GM18867 (cell line): Measurements from ENCODE around the gene TMEM129.

ENCODE experiments used
- ATAC-seq: cut with Tn5 transposase; IDR thresholded peaks from one replicate; pipeline ENCODE4 v1.9.1; 2021; ENCODE audit warnings: mild to moderate bottlenecking, moderate library complexity; ENCODE audit not compliant: unreplicated experiment

Gene TMEM129

DNA sequence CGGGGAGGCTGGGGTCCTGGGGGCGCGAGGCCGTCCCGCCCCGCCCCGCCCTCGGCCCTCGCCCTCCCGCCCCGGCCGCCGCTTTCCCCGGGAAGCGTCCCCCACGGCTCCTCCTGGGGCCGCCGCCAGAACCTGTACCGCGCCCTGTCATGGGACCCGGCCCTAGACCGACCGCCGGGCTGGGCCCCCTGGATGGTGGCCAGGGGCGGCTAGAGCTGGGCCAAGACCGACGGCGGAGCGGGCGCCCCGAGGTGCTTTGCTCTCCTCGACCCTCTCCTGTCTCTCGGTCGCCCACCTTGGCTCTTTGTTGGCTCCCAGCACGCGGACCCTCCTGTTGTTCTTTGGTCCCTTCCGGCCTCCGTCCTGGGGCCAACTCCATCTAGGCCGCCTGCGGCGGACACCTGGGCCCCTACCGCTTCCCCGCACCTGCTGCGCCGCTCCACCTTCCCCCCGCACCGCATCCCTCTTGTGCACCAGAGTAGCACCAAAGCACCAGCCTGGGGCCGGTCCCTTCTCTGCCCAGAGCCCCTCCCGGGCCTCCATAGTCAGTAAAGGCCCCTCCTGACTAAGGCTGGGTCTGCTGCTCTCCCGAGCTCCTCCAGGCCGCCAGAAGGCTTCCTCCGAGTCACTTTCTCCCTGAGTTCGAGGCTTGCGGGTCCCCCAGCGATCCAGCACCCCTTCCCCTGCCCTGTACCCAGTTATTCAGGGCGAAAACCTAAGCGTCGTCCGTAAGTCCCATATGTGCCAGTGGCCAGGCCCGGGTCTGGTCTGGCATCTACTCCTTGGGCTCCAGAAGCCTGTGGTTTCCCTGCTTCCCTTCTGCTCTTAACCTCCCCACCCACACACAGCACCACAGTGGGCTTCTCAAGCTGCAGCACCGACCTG is 785 bp upstream of the TMEM129 start:
- no peak for ATAC-seq

DNA sequence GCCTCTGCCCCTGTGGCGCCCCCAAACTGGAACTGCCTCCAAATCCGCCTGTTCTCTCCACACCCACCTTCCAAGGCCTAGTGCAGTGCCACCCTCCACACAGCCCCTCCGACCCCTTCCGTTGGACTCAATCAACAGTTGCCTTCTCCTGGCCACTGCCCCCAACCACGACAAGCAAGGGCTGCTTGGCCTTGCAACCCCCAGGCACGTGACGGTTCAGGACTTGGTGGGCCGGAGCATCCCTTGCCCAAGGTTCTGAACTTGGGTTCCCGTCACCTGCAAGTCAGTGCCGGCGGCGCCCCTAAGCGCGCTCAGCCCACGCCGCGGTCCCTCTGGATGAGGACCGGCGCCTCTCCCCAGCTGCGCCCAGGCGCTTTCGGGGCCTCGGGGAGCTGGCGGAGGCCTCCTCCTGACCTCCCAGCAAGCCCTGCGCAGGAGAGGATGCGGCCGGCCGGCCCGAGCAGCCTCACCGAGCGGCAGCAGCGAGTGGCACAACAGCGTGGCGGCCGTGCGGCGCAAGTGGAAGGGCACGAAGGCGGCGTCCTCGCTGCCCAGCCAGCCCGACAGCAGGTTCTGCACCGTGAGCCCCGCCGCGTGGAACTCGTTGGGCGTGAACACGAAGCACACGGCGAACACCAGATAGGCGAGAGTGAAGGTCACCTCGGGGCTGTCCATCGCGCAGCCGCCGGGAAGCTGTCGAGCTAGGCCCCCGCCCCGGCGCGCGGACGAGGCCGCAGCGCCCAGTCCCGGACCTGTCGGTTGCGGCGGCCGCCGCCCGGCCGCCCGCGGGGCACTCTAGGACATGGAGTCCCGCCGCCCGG is 750 bp downstream of the TMEM129 start:
- peak; percentile 16 for ATAC-seq

DNA sequence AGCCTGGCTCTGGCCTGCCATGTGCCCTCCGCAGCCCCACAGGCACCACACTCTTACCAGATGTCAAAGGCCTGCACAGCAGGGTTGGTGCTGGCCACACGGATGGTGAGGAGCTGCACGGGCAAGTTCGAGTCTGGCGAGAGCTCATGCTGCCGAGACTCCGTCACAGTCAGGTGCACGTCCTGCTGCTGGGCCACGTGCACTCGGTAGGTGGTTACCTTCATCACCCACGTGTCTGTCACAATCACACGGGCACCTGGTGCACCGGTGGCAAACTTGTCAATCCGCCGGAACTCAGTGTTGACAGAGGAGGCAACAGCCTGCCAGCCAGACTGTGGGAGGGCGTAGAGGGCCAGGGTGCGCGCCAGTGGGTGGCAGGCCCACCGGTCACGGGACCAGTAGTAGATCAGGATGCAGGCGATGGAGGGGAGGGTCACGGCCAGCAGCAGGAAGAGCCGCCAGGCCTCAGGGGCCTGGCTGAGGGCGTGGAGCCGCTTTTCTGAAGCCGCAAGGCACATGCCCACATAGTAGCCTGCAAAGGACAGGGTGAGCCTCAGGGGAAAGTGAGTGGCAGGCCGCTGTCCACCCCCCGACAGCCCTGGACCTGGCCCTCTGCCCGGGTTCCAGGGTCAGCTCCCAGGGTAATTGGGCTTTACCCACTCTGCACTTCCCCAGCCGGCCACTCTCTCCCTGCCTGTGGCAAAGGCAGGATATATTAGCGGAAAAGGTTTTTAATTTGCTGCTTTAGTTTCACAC is 2.9 kb downstream of the TMEM129 start:
- no peak for ATAC-seq

DNA sequence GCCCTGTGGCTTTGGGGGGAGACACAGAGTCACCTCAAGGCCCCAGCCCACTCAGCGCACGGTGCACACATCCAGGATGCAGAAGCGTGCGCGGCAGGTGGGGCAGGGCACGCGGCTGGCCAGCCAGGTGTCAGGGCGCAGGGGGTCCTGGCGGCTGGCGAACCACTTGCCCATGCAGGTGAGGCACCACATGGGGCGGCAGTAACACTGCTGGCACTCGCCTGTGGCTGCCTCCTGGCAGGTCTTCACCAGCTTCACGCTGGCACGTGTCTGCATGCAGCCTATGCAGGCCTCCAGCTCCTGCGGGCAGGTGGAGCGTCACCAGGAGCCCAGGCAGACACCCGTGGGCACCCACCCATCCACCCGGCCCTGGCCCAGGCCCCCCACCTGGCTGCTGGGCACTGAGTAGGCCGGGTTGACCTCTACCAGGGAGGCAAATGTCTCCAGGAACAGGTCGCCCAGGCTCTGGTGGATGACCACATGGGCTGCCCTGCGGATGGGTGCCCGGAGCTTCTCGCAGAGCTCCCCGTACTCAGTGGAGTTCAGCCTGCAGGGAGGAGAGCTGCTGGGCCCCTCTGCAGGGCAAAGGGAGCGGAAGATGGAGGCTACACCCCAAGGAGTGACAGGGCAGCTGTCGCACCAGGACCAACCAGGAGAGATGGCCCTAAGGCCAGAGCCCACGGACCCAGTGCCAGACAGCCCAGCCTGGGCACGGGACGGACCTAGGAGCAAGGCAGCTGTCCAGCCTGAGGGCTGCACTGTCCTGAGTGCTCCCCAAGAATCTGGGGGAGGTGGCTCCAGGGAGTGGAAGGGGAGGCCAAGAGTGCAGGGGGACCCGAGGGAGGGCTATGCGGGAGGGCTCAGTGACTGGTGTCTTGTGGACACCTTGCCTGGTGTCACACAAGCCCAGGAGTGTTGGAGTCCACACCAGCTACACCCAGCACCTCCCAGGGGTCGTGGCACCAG is 3.7 kb downstream of the TMEM129 start:
- ATAC-seq = no peak

DNA sequence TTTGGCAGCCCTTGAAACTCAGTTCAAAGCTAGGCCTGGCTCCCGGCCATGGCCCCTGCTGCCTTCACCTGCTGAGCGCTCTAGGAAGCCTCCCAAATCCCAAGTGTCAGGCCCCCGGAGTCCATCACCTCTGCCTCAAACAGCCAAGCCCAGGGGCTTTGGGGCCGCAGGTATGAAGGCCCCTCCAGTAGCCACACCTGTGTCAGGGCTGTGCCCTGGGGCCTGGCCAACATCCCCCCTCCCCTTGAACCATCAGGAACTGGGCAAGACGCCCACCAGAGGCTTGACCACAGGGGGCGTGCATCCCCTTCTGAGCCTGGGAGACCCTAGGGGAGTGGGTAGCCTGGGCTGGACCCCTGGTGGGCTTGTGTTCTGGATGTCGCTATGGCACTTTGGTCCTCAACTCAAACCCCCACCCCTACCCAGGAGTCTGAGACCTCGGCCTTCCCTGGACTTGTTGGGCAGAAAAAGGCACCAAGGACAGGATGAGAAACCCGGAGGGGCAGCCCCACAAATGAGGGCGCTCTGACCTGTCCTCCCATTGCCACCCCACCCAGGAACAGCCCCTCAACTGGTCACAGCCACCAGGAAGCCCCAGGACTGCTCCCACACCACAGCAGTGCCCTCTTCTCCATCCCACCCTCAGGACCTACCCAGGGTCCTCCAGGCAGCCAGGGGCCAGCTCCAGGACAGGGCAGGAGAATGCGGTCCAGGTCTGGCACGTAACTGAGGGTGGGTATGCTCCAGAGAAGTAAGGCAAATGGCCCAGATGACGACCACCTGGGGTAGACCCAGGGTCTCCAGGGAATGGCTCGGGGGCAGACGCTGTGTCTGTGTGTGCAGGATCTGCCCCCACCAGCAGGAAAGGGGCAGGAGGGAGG is 4.8 kb downstream of the TMEM129 start:
- ATAC-seq = no peak

DNA sequence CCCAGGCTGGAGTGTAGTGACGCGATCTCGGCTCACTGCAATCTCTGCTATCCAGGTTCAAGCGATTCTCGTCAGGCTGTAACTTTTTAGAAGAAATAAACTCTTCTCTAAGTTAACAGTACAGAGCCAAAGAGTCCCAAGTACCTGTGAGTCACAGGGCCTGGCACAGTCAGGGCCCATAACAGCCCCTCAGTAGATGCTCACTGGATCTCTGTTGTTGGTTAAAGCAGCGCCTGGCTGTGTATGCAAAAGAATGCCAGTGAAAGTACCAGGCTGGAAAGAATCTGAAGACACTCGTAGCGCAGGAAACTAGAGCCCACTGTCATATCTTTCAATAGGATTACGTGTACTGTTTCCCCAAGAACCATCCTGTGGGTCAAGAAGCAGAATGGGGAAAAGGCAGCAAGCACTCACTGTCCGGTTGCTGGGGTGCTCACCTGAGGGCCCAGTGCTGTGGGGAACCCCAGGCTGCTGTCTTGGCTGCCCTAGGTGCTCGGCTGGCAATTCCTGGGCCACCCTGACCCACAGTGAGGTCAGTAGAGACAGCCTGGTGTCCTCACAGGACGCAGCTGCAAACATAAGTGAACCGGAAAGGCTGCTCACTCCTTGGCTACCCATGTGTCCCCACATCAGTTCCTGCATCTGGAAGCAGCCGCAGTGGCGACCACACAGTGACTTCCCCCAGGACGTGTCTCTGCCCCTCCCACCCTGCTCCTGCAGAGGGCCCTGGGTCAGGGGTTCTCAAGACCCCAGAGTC is 5.9 kb downstream of the TMEM129 start:
- no peak for ATAC-seq

DNA sequence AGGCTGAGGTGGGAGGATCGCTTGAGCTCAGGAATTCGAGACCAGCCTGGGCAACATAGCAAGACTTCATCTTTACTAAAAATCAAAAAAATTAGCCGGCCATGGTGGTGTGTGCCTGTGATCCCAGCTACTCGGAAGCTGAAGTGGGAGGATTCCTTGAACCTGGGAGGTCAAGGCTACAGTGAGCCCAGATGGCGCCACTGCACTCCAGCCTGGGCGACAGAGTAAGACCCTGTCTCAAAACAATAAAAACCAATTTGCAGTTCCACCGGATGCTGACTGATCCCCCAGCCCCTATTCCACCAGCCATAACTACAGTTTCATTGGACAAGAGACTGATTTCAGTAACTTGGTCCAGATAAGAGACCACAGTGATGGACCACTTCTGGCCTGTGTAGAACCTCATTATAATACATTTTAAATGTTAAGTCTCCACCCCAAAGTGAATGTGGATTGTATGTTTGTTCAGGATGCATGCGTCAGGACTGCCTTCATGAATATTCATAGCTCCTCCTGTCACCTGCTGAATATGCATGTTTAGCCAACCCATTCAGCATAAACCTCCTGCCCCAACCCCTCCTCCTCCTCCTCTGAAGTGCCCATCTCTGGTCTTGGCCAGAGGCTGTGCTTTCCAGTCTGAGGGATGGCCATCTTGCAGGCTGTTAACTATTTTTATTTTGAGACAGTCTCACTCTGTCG is 6.7 kb downstream of the TMEM129 start:
- ATAC-seq = no peak

DNA sequence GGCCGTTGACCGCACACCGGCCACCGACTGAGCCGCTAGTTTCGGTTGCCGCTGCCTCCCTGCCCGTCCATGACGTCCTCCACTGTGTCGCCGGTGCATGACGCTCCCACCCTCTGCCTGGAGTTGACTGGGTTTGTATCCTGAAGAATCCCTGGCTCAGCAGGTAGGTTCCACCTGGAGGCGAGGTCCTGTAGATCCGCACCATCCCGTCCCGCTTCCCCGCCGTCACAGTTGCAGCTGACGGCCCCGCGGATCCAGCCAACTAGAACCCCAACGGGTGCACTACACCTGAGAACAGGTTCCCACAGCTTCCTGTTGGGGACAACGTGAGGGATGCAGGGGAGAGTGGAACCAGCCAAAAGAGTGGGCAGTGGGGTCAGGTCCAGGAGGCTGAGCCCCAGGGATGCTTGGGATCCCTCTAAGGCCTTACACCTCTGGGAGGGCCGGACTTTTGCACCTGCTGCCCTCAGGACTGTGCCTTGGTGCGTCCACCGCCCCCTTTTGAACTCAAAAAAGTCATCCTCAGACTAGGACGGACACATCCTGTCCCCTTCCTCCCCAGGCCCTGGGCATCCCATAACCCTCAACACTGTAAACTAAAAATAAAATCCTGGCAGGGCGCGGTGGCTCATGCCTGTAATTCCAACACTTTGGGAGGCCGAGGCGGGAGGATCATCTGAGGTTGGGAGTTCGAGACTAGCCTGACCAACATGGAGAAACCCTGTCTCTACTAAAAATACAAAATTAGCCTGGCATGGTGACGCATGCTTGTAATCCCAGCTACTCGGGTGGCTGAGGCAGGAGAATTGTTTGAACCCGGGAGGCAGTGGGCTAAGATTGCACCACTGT is 7.9 kb downstream of the TMEM129 start:
- no peak for ATAC-seq

DNA sequence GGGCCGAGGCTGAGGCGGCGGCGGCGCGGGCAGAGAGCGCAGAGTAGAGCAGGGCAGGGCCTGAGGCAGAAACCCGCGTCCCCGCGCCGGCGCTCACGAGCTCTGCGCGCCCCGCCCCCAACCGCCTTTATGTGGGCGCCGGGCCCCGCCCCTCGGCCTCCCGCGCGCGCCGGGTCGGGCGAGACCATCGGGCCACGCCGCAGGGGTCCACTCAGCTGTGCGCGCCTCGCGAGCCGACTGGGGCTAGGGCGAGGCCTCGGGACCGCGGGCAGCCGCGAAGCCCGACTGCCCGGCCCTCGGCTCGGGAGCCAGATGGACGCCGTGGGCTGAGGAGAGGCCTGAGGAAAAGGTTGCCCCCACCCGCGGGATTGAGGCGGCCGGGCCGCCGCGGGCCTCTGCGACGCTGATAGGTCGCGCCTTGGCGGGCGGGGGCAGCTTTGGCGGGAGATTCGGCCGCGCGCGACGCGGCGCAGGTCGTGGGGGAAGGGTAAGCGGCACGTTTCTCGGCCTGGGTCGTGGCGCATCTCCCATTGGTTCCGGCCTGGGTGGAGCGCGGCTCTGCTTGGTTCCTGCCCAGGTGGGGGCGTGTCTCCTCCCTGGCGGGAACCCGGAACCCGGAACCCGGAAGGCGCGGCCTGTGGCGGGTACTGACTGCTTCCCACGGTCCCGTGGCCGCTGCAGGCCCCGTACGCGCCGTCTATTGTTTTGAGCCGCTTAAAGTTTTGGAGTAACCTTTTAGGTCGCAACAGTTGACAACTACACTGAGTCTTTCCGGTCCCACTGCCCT is 8.7 kb downstream of the TMEM129 start, which contains the start of gene SLBP:
SLBP (minus strand) TSS at position 104 of the 787 bp plus-strand sequence. CDS start 131 bp downstream, outside the sequence.
- ATAC-seq = peak; percentile 70

DNA sequence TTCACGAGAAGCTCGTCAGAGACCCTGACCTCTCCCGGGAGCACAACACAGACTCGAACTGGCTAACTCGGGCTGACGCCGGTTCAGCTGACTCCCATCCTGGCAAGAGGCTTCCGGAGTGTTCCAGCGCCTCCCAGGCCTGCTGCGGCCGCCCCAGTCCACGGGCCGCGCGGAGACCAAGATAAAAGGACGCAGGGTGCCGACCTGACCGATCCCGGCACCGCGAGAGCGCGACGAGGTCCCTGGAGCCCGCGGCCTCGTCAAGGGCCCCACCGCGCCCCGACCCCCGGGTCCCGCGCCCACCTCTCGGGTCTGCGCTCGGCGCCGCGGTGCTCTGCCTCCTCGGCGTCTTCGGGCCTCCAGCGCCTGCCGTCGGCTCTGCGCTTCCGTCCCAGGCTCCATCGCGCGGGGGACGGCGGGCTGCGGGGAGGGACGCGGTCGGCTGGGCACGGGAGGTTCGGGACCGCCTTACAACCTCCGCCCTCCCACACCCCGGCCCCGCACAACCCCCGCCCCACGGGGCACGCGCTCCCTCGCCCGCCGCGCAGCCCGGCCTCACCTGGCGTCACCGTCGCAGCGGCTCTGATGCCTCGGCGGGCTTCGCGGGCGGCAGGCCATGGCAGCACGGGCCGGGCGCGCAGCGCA is 9.4 kb downstream of the TMEM129 start:
- ATAC-seq = peak; percentile 24

DNA sequence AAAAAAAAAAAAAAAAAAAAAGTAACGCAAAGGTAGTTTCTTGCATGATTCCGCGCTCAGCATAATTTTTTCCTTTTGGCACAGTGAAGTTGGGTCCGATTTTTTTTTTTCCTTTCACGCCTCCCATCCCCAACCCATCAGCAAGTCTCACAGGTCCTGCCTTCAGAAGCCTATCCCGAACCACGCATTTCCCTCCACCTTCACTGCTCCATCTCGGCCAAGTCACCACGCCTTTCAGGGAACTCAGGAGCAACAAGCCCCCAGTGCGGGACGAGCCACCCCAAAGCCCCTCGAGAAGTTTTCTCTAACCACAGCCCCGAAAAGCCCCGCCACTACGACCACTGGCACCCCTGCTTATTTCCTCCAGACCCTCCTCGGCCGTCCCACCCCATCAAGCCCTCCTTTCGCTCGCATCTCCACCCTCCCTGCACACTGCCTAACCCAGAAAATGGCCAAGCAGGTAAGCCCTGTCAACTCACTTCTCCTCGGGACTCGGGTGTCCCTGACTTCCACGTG is 10.0 kb downstream of the TMEM129 start:
- no peak for ATAC-seq

DNA sequence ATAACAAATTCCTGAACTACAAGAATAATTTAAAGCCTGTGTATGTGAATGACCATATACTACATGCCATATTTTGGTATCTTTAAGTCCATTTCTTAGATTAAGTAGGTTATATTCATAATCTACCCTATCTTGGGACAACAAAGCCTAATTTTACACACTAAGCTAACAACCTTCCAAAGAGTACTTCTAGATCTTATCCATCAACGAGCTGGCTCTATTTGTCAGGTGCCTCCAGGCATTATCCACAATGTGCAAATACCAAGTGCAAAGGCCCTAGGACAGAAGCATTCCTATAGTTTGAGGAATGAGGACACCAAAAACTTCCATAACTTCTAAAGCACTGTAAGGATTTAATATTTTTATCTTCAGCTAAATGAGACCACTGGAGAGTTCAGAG is 12.5 kb downstream of the TMEM129 start:
- no peak for ATAC-seq

DNA sequence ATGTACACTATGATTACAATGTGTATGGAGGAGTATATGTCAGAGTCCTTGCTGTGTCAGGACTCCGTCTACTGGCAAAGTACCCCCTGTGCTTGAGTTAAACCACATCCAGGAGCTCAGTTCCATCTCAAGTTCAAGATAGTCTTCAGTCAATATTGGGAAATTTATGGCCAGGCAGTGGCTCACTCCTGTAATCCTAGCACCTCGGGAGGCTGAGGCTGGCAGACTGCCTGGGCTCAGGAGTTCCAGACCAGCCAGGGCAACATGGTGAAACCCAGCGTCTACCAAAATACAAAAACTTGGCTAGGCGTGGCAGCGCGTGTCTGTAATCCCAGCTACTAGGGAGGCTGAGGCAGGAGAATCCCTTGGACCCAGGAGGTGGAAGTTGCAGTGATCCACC is 14.8 kb downstream of the TMEM129 start:
- ATAC-seq = no peak

DNA sequence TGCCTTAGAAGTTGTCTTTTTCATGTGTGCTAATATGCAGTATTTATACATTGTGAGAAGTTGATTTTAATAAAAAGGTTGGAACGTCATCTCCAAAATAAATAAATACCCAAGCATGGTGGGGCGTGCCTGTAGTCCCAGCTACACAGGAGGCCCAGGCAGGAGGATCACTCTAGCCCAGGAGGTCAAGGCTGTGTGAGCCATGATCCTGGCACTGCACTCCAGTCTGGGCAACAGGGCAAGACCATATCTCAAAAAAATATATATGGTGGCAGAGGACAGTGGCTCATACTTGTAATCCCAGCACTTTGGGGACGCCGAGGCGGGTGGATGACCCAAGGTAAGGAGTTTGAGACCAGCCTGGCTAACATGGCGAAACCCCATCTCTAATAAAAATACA is 15.4 kb downstream of the TMEM129 start:
- ATAC-seq = no peak

DNA sequence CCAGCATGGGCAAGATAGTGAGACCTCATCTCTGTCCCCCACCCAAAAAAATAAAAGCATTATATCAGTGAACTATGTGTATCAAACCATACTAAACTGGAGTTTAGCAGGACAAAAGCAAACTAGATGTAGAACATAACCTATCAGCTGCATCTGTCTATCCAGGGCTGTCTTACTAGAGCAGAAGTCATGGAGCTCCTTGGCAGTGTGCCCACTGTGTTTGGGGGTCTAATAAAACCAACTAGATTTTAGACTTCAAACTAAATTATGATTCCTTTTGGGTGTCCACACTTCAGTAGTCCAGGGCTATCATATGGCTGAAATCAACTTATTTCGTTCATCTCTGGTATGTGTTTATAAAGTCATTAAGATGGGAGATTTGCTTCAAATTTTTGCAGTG is 17.3 kb downstream of the TMEM129 start:
- ATAC-seq = no peak
